ENCODE data around the gene MOGAT1. TPM values are rescaled to one million over a fixed set of nuclear protein-coding genes. Genes with fewer than 3 reads are reported as not detected.

The MOGAT1 gene
- total and polyA plus RNA-seq, 2 of the 4 experiments (the other 2 are of a cell fraction): not detected

- Histone ChIP-seq H2AFZ (replicated peaks; ENCODE audit: low read length, poor library complexity) (no peak overlapping the region), H3K9ac (ENCODE audit: low read depth, low read length) (no peak overlapping the region), H3K4ac (ENCODE audit: low read depth, low read length) (no peak overlapping the region), H3K56ac (ENCODE audit: extremely low read depth, insufficient read depth, low read length) (no peak overlapping the region), H3K4me2 (ENCODE audit: low read depth, low read length) (no peak overlapping the region), H4K20me1 (ENCODE audit: insufficient read depth, low read length) (no peaks in the 10 kb centered on the region), H3K23ac (ENCODE audit: low read depth, low read length) (no peak overlapping the region), H3K4me3 (ENCODE audit: insufficient read depth, low read depth, low read length) (no peak overlapping the region), H2AK5ac (ENCODE audit: low read depth, low read length) (no peak overlapping the region), H3K27ac (ENCODE audit: insufficient read depth, low read length) (no peak overlapping the region), H3K9me1 (ENCODE audit: insufficient read depth, low read length) (0 out of 2 replicates have a peak, but pooled peaks cover 3% of the 10 kb centered on the region), H3K27me3 (ENCODE audit: control insufficient read depth, insufficient read depth, low read length) (no peaks in the 10 kb centered on the region), H3K4me1 (ENCODE audit: control insufficient read depth, insufficient read depth, low read length) (peaks cover 2% of the 10 kb centered on the region; the same call in 1 of the 2 replicates), H2BK5ac (ENCODE audit: low read depth, low read length, poor library complexity, severe bottlenecking) (no peak overlapping the region), H3K18ac (ENCODE audit: low read depth, low read length) (no peak overlapping the region), H2AK9ac (replicated peaks; ENCODE audit: low read depth, low read length, poor library complexity) (no peak overlapping the region), H4K91ac (ENCODE audit: insufficient read depth, low read depth, low read length) (no peak overlapping the region), H3K79me1 (ENCODE audit: low read depth in 1 of 2, low read length in 2 of 2) (no peaks in the 10 kb centered on the region), H3K14ac (replicated peaks; ENCODE audit: low read depth, low read length) (no peak overlapping the region), H2BK15ac (ENCODE audit: low read depth, low read length) (no peak overlapping the region), H3K9me3 (ENCODE audit: control insufficient read depth, insufficient read depth, low read length) (no peaks in the 10 kb centered on the region), H4K5ac (ENCODE audit: low read depth, low read length) (no peak overlapping the region), H2BK20ac (ENCODE audit: low read depth, low read length) (no peak overlapping the region), H4K8ac (ENCODE audit: low read depth in 2 of 2, low read length in 2 of 2) (no peak overlapping the region), H2BK120ac (ENCODE audit: low read depth, low read length) (no peak overlapping the region), H3K36me3 (ENCODE audit: control insufficient read depth, insufficient read depth, low read length) (no peaks in the 10 kb centered on the region)
- TF ChIP-seq MAZ (IDR thresholded peaks at IDR 0.05; ENCODE audit: borderline replicate concordance, low read depth, low read length) (no peak), NFE2L2 (IDR thresholded peaks at IDR 0.05; ENCODE audit: low read depth, low read length) (no peak), MAFK (IDR thresholded peaks at IDR 0.05; ENCODE audit: low read depth, low read length) (no peak), POLR2A (IDR thresholded peaks at IDR 0.05; ENCODE audit: low read depth, low read length) (no peak), MXI1 (IDR thresholded peaks at IDR 0.05; ENCODE audit: borderline replicate concordance, low read depth, low read length) (no peak), RFX5 (IDR thresholded peaks at IDR 0.05; ENCODE audit: low read depth, low read length) (no peak), SMC3 (IDR thresholded peaks at IDR 0.05; ENCODE audit: low read depth, low read length) (no peak), CHD1 (IDR thresholded peaks at IDR 0.05; ENCODE audit: low read depth, low read length) (no peak), BHLHE40 (IDR thresholded peaks at IDR 0.05; ENCODE audit: low read depth, low read length) (no peak), RCOR1 (IDR thresholded peaks at IDR 0.05; ENCODE audit: insufficient replicate concordance, low read length) (no peak), CEBPB (IDR thresholded peaks at IDR 0.05; ENCODE audit: low read depth, low read length) (no peak), RAD21 (IDR thresholded peaks at IDR 0.05; ENCODE audit: low read length) (no peak), FOS (IDR thresholded peaks at IDR 0.05; ENCODE audit: low read depth, low read length) (no peak)
- TF ChIP-seq, protein P1, sequence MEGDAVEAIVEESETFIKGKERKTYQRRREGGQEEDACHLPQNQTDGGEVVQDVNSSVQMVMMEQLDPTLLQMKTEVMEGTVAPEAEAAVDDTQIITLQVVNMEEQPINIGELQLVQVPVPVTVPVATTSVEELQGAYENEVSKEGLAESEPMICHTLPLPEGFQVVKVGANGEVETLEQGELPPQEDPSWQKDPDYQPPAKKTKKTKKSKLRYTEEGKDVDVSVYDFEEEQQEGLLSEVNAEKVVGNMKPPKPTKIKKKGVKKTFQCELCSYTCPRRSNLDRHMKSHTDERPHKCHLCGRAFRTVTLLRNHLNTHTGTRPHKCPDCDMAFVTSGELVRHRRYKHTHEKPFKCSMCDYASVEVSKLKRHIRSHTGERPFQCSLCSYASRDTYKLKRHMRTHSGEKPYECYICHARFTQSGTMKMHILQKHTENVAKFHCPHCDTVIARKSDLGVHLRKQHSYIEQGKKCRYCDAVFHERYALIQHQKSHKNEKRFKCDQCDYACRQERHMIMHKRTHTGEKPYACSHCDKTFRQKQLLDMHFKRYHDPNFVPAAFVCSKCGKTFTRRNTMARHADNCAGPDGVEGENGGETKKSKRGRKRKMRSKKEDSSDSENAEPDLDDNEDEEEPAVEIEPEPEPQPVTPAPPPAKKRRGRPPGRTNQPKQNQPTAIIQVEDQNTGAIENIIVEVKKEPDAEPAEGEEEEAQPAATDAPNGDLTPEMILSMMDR (conservative IDR thresholded peaks at IDR 0.05; ENCODE audit: low read depth, low read length): no peak
- TF ChIP-seq, protein P2, sequence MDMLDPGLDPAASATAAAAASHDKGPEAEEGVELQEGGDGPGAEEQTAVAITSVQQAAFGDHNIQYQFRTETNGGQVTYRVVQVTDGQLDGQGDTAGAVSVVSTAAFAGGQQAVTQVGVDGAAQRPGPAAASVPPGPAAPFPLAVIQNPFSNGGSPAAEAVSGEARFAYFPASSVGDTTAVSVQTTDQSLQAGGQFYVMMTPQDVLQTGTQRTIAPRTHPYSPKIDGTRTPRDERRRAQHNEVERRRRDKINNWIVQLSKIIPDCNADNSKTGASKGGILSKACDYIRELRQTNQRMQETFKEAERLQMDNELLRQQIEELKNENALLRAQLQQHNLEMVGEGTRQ (IDR thresholded peaks at IDR 0.05; ENCODE audit: low read depth, low read length): no peak
- TF ChIP-seq, protein P3, sequence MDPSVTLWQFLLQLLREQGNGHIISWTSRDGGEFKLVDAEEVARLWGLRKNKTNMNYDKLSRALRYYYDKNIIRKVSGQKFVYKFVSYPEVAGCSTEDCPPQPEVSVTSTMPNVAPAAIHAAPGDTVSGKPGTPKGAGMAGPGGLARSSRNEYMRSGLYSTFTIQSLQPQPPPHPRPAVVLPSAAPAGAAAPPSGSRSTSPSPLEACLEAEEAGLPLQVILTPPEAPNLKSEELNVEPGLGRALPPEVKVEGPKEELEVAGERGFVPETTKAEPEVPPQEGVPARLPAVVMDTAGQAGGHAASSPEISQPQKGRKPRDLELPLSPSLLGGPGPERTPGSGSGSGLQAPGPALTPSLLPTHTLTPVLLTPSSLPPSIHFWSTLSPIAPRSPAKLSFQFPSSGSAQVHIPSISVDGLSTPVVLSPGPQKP (IDR thresholded peaks at IDR 0.05; ENCODE audit: borderline replicate concordance, low read depth, low read length): no peak
- BruUV-seq (replicated peaks): no TSS peak
- POLR2A ChIA-PET (ENCODE audit: unreplicated experiment): no interaction called here
- in situ Hi-C loops (cut with MboI; ENCODE audit: low sequenced_read_pairs): no loop called here
- intact Hi-C loops (cut with micrococcal nuclease): no loop called here
- DNase-seq (no peak), ATAC-seq (ENCODE audit: low read depth) (no peak)
- dilution Hi-C loops (cut with HindIII; ENCODE audit: low sequenced_read_pairs, unreplicated experiment): no loop called here
- CTCF ChIA-PET: no interaction called here
- 57% methylated on average over 1 of the region's 5 CpGs; no CpG with 5 or more reads in 1 of the 2 experiments for WGBS, 2 experiments (ENCODE audit: extremely low coverage in 2 of 2, insufficient read length in 1 of 2)
Measured at GRCh38 chr2:222747526-222748160, 76.2 kb downstream of the MOGAT1 start.
